Stimulated activated CD8-positive, alpha-beta memory T cell treated with anti-CD3 and anti-CD28 coated beads, Interleukin-7, amount 100 ng/mL, for 4 hours (primary cell): ENCODE data around the gene VAV2.
"Not testable (repeated sequence)": the region's sequence is repeated elsewhere in the genome, so short reads cannot be mapped to it uniquely, and the experiment has no call there.

Experiments
- DNase-seq, 2 donors: peaks; one replicate each; pipeline ENCODE4 v3.0.0-alpha.2; 2020; ENCODE audit warnings: low read depth in 2 of 2

VAV2 gene

DNA sequence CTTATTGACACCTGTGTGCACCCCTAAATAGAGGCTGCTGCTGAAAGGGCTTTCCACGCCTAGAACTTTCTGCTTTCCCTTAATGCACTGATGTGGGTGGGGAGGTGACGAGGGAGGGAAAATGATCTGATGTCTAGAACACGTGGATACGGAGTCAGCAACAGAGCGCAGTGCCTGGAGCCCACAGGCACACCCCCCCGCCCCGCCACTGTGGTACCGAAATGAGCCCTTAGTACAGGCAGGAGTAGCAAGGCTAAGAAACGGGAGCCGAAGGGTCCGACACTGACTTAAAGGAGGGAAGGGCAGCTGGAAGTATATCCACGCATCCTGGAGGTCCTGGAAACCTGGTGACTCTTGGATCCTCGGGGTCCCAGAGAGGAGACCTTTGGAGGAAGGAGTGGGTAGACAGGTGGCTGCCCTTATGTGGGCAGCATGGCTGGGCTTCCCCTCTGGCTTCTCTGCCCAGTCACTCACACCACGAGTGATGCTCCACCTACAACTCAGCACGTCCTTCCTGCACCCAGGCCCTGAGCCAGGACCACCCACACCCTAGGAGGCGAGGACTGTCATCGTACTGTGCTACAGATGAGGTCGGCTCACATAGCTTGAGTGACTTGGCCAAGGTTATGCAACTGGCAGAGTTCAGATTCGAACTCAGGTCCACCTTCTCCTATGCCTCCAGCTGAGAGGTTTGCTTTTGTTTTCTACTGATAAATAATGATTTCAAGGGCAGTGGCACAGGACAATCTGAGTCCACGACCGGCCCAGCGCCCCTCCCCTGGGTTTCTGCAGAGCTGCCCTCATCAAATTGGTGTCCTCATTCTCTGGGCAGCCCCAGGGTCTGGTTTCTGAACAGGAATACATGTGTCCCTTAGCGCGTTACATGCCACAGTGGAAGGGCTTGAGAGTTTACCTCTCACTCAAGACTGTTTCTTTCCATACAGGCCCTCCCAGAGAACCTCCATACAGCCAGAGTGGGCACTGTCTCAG lies 4.7 kb upstream of the VAV2 start:
- DNase-seq = no peak

DNA sequence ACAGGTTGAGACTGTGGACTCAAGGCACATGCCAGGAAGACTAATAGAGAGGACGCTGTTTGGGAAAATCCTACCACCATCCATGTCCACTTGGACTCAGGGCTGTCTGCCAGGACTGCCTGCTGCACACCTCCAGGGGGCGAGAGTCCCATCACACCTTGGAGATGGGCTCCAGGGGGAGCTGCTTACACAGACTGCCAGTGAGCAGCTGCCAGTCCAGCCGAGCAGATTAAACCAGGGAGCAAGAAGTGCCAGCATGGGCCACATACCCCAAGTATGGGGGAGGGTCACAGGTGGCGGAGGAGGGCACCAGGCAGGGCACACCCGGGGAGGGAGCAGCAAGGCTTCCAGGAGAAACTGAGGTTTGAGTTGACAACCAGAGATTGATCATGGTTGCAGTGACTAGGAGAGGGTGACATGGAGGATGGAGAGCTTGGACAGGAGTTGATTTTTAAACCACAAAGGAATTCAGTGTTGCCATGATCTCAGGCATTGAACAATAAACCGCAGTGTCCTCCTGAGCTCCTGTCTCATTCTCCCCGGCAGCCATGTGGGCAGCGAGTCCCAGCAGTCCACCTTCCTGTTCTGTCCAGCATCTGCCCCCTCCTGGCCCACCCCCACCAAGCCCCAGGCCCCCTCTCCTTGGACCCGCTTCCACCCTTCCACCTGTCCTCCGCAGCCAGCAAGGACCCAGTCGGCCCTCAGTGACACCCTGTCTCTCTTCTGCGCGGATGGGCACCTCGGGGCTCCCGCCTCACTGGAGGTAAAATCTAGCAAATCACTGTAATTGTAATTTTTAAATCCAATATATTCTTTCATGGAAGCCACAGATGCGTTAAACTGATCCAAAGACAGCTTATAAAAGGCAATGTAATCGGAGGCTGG lies 3.1 kb upstream of the VAV2 start:
- DNase-seq = no peak

DNA sequence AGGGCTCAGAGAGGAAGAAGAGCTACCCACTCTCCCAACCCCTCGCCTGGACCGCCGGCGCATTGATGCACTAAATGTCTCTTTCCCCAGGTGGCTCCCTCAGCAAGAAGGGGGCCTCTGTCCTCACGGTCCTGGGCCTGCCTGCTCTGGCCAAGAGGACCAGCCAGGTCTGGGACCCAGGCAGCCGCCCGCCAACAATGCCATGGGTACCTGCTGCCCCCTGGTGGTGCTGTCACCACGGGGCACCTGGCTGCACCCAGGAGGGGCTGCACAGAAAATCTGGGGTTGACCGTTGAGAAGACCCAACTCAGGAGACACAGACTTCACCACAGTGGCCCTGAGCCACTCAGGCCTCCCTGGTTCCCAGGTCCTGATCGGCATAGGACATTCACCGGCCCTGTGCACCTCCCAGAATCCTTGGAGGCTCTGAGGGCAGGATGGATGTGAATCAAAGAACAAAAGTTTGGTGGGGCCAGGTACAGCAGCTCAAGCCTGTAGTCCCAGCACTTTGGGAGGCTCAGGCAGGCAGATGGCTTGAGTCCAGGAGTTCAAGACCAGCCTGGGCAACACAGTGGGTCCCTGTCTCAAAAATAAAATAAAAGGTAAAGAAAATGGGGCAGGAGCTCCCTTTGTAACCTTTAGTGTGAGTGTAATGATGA lies 2.4 kb upstream of the VAV2 start:
- peak; percentile 36 to 55 for DNase-seq

DNA sequence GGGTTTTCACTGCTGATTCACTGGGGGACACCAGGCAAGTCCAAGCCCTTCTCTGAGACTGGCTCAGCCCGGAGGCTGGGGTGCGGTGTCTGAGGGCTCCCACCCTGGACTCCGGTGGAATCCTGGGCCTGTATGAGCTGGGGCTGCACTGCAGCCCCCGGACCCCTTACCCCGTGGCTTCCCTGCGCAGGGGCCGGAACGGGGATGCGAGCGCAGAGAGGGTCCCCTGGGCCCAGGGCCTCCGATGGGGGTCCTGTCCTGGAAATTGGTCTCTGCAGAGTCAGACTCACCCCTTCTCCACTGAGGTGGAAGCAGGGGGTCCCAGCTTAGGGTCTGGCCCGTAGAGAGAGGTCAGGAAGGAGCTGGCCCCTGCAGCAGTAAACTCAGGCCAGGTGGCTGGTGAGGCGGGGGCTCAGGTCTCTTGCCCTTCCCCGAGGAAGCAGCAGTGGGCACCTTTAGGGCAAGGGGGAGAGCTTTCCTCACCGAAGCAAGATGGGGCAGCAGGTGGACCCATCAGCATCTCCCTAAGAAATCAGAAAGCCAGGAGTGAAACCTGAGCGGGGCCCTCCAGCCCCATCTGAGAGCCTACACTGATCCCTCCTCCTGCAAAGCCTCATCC lies 1.6 kb upstream of the VAV2 start:
- no peak for DNase-seq

DNA sequence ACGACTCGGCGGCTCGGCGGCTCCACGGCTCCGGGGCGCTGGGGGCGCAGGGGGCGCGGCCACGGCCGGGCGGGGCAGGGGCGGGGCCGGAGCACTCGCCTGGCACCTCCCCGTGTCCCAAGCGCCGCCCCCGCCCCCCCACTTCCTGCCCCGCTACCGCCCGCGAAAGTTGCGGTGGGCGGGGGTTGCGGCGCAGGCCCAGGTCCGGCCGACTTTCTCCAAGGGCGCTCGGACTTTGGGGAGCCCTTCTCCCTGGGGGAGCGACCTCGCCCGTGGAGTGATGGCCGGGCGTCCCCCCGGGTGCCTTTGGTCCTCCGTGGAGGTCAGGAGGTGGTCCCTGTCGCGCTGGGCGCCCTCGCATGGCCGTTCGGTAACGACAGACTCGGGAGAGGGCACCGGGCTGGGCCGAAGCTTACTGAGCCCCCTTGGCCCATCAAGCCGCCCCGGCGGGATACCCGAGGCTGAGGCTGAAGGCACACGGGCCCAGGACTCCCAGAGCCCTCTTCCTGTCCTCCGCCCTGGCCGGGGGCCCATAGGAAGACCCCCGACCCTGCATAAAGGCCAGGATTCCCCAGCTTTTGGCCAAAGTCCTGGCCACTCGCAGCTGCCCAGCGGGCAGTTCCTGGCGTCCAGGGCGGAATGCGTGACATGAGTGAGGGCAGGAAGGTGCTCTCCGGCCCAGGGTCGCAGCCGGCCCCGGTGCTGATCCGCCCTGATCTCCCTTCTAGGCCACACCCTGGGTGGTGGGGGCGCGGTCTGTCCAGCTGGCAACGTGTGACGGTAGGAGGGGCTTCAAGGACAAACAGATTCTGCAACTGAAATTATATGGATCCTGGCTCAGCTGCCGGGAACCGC lies 883 bp upstream of the VAV2 start:
- peak; percentile 40 to 75 for DNase-seq

DNA sequence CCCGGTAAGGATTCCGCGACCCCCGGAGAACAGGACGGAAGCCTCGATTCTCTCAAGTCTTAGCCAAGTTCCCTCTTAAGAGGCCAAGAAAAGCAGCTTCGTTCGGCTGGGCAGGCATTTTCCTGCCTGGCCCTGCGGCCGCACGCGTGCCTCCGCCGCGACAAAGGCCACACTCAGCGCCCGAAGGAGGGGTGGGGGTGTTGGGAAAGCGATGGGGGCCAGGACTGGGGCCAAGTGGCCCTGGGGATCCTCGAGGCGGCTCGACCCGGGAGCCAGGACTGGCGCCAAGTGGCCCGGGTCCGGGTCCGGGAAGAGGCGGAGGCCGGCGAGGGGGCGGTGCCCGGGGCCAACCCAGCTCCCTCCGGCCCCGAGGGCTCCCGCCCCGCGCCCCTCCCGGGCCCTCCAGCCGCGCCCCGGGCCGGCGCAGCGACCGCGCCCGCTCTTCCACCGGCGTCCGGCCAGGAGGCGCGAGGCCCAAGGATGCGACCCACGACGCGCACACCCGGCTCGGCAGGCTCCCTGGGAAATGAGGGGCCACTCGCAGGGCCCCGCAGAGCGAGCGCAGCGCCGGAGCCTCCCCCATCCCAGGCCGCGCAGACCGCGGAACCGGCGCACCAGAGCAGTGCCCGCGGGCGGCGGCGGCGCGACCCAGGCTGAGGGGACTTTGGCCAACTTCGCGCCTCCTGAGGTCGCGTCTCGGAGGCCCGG lies 756 bp downstream of the VAV2 start:
- DNase-seq = no peak

DNA sequence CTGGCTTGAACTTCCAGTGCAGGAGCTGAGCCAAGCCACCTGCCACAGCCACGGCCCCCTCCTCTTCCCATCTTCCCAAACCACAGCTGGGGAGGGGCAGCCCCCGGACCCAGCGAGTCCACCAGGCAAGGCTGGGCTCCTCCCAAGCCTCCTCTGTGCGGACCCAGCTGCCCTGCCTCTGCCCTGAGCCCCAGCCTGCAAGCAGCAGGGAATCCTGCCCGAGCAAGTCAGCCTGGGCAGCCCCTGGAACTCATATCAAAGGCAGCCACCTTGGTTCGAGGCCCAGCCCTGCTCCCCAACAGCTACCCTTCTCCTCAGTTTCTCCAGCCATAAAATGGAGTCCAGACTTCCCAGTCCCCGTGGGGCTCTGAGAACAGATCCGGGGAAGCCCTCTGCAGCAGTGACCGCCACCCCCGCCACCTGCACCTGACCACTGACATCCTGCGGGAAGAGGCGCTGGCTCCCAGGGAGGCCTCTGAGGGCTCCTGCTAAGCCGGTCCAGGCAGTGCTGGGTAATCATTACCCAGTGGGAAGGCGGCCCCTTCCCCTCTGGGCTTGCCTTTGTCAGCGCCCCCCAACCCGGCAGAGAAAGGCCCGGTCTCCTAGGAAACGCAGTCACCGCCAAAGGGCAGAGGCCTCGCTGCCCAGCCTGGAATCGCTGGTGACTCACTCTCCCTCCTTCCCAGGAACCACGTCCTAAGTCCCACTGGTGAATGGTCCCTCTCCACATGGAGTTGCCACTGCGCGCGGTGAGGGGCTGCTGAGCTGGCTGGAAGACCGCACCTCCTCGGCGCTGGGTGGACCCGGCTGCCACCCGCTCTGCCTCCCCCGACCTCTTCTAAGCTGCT lies 1.5 kb downstream of the VAV2 start:
- no peak for DNase-seq

DNA sequence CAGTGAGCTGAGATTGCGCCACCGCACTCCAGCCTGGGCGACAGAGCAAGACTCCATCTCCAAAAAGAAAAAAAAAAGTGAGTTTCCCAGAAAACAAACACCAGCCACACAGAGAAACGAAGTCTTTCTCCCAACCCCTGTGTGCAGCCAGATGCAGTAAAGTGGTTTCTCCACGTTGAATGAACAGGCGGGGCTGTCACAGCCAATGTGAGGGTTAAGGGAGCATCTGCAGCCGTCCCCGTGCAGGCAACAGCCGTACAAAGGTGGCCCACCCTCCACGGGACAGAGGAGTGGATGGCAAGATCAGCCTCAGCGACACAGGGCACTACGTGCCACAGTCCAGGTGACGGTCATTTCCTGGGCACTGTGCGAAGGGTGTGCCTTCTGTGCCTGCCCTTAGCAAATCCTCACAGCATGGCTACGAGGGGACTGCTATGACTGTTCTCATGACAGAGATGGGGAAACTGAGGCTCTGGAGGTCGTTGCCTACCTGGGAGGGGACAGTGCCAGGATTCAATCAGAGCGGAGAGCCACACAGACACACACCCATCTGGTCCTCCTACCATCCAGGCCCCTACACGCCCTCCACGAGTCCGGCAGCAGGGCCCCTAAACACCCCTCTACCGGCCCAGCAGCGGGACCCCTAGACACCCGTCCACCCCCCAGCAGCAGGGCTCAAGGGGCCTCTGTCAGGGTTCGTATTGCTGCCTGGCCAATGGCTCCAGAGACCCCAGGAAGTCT lies 2.3 kb downstream of the VAV2 start:
- no peak for DNase-seq

DNA sequence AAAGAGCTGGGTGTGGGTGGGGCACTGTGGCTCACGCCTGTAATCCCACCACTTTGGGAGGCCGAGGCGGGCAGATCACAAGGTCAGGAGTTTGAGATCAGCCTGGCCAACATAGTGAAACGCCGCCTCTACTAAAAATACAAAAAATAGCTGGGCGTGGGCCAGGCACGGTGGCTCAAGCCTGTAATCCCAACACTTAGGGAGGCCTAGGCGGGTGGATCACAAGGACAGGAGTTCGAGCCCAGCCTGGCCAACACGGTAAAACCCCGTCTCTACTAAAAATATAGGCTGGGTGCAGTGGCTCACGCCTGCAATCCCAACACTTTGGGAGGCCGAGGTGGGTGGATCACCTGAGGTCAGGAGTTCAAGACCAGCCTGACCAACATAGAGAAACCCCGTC lies 3.4 kb downstream of the VAV2 start:
- DNase-seq = not testable (repeated sequence)

DNA sequence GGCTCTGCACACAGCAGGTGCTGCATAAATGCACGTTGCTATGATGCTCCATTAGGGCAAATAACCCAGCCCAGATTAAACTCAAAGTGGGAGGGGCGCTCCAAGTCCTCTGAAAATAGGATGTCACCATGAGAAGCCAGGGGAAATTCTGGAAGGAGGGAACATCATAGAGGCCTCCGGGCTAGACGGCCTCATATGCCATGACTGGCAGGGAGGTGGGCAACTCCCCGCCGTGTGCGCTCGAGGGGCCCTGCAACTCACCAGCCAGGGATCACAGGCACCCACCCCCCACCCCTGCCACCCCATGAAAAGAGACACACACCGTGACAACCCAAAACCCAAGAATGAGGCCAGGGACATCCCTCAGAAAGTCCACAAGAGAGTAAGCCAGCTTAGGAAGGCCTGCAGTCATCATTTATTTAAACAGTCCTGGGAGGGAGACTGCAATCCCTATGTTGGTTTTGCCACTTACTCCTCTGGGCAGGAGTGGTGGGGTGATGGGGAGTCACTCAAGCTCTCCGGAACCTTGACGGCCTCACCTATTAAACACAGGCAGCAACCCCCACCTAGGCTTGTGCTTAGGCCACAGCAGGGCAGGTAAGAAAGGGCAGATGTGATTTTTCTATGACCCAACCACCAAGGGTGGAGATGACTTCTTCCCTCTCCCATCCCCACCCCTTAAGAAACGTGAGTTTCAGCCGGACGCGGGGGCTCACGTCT lies 4.0 kb downstream of the VAV2 start:
- DNase-seq = no peak

DNA sequence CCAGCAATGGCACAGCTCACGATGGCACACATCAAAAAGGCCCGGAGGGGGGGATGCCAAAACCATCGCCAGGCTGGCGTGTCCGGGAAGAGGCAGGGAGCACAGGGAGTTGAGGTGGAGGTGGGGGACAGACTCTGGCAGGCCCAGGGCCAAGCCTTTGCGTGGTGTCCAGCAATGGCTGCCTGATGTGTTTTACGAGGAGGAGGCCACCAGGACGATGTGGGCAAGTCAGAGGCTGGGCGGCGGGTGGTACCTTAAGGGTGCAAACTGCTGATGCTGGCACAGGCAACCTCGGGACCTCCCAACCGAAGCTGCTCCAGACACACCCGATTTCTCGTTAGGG lies 4.7 kb downstream of the VAV2 start:
- DNase-seq = no peak

DNA sequence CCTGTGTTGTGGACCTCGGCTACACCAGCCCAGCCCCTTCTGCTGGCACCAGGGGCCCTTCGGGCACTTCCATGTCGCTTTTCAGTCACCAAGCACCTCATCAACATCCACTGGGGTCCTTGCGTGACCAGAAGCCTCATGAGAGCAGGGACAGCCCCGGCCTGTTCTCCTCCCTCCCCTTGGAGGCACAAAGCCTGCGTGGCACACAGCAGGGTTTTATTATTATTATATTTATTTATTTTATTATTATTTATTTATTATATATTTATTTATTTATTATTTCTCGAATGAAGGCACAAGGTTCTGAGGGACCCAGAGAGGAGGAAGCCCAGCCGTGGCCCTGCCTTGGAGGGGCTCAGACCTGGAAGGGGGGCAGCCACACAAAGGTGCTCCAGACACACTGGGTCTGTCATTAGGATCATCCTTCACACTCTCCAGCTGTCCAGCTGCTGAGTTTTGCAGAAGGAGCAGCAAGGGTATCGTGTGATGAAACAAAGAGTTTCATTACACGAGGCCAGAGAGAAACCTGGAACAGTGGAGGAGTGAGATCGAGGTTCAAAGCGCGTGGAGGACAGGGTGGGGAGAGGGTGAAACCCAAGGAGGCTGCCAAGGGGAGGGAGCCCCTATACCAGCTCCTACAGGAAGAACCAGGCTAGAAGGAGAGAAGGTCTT lies 5.2 kb downstream of the VAV2 start:
- no peak for DNase-seq

DNA sequence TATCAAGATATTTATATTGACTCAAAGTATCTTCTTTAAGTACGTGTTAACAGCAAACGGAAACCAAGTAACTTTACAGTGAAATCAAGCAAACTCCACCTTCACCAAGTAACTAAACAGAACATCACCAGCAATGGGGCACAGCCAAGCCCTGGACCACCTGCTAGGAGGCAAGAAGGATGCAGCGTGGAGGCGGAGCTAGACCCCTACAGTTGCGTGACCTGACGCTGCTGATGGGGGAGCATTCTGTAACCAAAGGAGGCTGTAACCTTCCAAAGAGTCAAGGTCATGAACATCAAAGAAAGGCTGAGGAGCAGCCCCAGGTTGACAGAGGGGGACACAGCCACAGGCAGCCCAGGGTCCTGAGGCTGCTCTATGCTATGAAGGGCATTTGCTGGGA lies 6.1 kb downstream of the VAV2 start:
- no peak for DNase-seq

DNA sequence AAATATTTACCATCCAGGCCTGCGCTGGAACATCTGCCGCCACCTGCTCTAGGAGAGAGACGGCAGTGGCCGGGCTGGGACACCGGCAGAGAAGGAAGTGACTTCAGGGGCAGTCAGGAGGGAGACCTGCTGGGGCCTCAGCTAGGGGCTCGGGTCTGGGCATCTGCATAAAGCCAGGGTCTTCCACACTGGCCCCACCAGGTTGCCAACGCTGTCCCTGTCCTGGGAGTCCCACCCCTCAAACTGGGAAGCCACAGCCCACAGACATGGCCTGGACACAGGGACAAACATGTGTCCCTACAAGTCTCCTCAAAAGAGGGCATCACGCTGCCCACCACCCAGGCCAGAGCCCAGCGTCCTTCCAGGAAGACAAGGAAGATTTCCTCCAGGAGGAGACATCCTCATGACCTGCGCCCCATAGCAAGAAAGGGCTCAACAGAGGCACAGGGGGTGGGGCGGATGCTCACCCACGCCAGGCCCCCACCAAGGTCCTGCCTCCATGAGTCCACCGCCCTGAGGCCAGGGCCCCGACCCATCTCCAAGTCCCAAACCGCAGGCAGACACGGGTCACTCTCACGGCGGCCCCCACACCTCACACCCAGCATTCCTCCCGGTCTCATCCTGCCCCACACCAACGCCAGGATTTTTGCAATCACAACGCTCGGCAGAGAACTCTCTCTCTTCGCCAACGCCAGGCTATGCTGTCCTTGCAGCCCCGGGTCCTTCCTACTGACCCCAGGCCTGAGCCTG lies 9.0 kb downstream of the VAV2 start:
- DNase-seq = no peak

DNA sequence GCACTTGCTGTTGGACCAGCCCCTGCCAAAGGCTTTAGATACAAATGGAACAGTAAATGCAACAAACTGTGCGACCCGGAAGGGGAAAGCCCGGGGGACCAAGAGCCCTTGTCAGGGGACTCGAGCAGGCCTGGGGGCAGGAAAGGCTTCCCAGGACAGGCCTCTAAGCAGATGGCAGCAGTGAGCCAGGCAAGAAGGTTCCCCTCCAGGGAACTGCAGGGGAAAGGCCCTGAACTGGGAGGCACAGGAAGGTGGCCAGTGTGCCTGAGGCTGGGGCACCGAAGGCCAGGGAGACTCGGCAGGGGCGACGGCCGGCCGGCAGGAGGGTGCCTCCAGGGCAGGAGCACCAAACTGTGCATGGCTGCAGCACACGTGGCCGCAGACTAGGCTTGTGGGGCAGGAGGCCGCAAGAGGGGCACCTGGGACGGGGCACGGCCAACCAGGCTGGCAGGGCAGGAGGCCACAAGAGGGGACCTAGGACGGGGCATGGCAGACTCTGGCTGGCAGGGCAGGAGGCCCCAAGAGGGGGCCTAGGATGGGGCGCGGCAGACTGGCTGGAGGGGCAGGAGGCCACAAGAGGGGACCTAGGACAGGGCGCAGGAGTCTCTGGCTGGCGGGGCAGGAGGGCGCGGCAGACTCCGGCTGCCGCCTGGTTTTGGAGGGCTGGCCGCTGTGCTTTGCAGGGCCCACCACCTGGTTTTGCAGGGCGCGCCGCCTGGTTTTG lies 10.0 kb downstream of the VAV2 start:
- no peak for DNase-seq

DNA sequence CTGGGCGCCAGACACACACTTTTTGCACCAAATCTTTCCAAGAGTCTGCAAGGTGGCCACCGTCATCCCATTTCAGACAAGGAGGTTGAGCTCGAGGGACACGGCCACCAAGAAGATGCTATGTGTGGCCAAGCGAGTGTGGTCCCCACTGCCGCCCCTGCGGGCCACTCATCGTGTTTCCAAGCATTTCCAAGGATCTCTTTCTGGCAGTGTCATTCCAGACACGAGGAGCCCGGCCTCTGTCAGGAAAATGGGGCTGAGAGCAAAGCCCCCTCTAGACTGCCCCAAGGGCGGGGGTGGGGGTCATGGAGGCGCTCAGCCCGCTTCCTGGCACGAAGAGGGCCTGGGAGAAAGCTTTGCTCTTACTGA lies 10.6 kb downstream of the VAV2 start:
- no peak for DNase-seq
